GM19240 (cell line): Measurements from ENCODE around the gene KRTAP10-2.
"Not testable (repeated sequence)": the region's sequence is repeated elsewhere in the genome, so short reads cannot be mapped to it uniquely, and the experiment has no call there.

Experiments
- DNase-seq: peaks from one replicate; pipeline ENCODE4 v3.0.0; 2011; ENCODE audit warnings: low spot score; ENCODE audit not compliant: insufficient read length

Gene KRTAP10-2

DNA sequence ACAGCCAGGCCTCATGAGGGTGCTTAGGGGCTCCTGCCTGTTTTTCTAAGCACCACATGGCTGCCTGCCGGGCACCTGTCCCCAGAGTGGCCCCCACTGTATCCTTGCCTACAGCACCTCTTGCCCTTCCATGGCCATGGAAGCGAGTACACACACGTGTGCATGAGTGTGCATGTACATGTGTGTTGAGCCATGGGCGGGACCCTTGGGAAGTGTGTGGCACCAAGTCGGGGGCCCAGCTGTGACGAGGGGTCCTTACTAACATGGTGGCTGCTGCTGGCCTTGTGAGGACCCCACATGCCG lies 37.1 kb downstream of the KRTAP10-2 start:
- no peak for DNase-seq

DNA sequence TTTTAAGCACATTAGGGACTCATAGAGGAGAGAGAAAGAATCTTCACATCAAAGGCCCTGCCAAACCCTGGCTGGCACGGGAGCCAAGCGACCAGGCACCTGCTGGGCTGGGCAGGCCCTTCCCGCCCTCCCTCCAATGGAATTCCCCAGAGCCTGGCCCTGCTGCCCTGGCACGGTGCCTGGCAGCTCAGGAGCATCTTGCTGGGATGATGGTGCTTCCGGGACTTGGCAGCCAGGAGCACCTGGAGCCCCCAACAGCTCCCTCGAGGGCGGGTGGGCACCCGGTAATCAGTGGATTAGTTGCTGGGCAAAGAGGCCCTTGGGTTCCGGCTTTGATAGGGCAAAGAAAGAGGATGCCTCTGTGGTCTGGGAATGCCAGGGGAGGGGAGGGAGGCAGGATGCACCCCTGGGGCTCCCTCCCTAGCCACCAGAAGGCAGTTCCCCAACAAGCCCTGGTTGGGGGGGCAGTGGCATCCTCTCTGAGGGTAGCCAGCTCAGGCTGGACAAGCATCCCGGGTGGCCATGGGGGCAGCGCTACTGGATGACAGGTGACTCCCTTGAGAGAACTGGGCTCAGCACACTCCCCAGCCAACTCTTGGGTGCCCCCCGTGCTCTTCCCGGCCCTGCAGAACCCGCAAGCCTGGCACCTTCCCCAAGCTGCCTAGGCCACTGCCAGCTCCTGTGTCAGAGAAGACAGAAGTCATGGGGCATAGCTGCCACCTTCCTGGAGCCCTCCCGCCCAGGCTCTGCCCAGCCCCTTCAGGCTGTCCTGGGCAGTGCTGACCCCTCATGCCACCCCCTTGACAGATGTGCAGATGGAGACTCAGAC lies 37.7 kb downstream of the KRTAP10-2 start:
- no peak for DNase-seq

DNA sequence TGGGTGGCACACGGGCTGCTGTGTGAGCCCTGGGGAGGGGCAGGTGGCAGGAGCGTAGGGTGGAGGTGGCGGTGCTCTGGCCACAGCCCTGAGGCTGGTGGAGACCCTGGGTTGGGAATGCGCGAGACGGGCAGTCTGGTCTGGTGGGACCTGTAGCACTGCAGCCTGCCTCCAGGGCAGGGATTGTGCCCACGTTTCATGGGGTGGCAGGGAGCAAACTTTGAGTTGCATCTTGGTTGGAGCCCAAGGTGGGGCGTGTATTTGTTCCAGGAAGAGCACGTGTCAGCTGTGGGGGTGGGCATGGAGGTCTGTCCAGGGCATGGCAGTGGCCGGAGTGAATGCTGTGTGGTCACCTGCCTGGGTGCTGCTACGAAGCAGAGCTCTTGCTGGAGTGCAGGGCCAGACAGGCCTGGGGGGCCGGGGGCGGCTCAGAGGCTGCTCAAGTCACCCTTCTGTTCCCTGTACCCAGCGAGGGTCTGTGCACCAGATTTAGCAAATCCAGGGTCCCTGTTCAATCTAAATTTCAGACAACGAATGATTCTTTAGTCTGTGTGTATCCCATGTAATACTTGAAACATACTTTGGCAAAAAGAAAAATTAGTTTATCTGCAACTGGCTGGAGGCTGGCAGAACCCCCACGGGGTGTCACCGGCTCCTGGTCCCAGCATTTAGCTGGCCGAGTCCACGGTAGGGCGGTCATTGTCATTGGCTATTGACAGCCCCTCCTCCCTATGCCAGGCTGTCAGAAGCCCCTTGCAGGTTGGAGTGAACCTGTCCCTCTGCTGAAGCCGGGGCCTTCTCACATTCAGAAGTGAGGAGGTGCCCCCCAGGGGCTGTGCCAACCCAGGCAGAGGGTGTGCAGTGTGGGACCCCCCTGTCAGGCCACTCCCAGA lies 38.6 kb downstream of the KRTAP10-2 start:
- no peak for DNase-seq

DNA sequence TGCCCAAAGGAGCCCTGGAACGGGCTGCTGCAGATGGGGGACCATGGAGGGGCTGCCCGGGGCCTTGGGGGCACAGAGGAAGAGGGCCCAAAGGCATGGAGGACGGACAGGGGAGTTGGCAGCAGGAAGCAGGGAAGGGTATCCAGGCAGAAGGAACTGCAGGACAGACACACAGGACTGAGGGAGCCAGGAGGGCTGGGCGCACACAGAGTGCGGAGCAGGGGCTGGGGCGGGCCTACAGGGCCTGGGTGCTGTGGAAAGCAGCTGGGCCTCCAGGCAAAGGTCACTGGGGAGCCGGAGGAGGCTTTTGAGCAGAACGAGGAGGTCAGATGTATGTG lies 39.4 kb downstream of the KRTAP10-2 start:
- DNase-seq = no peak

DNA sequence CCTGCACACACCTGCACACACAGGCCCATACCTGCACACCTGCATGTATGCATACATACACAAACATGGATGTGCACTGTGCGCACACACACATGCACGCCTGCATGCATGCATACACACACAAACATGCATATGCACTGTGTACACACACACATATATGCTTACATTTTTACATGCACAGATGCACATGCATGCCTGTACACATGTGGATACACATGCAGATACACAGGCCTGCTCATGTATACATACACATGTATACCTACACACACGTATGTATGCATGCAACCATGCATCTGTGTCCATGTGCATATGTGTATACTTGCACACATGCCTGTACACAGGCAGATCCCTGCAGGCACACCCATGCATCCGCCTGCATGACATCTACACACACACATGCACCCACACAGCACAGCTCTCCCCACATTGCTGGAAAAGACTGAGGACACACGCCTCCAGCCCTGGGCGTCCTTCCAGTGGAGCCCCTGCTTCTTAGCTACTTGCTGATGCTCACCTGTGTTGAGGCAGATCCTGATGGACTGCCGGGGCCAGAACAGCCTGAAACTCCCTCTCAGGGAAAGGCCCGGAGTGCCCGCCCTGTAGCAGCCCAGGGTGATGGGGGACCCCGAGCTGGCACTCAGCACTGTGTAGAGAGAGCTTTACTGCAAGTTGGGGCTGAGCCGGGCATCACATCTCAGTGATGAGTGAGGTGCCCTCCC lies 39.9 kb downstream of the KRTAP10-2 start:
- no peak for DNase-seq

DNA sequence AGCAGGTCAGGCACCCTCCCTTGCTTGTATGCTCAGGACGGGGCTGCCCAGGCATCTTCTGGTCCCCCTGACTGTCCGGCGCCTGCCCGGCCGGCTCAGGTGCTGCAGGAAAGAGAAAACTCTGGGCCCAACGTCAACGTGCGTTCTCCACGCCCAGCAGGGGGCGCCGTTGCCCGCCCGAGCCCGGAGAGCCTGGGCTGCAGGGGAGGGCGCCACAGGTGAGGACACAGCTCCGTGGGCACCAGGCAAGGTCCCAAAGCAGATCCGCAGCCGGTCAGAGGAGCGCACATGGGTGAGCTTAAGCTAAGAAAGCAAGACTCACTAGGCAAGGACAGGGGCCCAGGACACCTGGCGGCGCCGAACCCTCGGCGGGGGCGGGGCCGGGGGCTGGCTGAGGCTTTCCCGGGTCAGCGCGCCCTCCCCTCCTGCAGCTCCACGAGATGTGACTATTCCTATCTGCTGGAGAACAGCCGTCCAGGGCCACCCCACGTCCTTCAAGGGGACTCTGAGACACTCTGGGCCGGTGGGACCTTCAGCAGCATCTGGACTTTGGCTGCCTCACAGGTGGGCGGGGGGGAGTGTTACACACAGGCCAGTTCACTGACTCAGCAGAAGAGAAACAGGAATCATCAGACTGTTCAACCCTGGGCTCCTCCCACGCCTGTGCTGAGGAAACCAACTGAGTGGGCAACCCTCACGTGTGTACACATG lies 40.6 kb downstream of the KRTAP10-2 start:
- DNase-seq = peak; percentile 76

DNA sequence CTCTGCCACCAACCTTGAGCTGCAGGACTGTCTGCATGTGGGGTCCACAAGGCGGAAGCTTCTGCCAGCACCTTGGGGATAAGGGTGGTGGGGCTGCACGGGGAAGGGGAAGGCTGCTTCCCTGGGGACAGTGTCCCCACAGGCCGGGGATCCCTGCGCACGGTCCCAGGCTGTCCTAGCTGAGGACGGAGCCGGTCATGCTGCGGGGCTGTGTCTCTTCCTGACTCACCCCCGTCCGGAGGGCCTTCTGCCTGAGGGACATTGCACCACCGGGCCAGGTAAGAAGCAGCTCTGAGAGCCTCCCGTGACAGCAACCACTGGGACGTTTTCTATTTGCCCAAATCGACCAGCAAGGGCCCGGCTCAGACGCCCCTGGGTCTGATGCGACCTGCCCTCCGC lies 41.2 kb downstream of the KRTAP10-2 start:
- DNase-seq = no peak

DNA sequence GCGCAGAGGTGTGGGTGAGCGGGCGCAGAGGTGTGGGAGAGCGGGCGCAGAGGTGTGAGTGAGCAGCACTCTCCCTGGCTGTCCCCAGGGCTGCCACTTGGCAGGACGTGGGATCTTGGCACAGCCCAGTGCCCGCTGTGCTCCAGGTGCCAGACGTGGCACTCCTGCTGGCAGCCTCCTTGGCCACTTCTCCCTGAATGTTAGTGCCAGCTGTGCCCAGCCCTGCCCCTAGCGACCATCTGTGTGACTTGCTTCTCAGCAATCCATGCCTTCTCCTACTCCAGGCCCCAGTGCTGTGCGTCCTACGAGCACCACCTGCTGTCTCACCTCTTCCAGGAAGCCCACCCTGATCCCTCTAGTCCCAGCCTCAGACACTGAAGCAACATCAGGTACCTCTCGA lies 41.8 kb downstream of the KRTAP10-2 start:
- DNase-seq = no peak

DNA sequence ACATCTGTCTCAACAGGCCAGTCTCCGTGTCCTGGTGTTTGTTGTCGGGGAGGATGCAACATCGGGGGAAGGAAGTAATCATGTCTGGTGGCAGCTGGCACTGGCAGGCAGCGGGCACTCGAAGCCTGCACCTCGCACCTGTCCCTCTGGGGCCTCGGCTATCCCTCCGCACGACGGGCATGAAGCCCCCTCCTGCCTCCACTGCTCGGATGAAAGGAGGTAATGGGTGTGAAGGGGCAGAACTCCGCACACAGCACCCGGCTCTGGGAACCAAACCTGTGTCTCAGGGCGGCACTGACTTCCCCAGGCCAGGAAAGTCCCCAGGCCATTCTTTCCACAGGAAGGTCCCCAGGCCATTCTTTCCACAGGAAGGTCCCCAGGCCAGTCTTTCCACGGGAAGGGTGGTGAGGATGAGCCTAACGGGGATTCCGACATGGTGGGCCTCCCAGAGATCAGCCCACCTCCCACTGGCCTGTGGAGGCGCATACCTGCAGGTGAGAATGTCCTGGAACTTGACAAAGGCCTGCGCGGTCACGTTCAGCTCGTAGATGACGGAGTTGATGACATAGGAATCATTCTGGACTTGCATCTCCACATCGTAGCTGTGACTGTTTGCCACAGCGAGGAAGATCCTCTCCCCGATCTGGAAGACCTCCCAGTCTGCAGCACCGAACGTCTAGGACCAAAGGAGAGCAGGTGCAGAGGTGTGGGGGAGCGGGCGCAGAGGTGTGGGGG lies 42.4 kb downstream of the KRTAP10-2 start:
- no peak for DNase-seq

DNA sequence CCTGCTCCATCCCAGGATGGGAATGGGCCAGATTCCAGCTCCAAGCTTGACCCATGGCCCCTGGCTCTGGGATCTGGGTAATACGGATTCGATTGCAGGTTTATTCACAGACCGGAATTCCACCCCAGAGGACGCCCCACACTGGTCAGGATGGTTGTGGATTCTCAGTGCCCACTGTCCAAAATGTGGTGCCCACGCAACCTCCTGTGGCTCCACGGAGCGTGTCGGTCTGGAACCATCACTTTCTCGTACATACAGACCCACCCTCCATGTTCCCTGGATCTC lies 42.9 kb downstream of the KRTAP10-2 start:
- DNase-seq = no peak

DNA sequence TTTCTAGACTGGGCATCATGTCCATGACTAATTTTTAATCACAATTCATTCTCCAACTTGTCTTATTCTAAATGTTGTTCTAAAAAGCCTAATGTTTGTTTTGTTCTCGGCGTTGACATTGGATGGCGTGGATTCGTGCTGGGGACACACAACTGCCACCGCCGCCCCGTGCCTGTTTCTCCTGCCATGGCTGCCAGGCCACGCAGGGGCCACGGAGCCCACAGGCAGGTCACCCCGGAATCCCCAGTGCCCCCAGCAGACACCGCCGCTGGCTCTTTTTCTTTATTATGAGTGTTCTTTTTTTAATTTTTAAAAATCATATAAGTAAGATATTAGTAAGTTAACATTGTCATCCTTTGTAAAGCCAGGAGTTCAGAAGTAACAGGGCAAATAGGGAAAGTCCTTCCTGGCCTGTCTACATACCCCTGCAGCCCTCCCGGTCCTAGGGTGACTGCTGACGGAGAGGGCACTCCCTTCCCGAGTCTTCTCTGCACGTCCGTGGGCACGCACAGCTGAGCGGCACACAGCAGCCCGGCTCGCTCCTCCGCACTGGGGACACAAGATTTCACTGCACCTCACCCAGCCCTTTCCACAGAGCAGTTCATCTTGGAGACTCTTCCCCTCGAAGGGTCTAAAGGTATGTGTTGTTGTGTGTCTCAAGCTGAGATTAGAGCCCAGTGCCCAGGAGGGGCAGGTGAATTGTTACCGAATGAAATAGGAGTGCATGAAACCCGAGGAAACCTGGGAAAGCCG lies 43.5 kb downstream of the KRTAP10-2 start:
- no peak for DNase-seq

DNA sequence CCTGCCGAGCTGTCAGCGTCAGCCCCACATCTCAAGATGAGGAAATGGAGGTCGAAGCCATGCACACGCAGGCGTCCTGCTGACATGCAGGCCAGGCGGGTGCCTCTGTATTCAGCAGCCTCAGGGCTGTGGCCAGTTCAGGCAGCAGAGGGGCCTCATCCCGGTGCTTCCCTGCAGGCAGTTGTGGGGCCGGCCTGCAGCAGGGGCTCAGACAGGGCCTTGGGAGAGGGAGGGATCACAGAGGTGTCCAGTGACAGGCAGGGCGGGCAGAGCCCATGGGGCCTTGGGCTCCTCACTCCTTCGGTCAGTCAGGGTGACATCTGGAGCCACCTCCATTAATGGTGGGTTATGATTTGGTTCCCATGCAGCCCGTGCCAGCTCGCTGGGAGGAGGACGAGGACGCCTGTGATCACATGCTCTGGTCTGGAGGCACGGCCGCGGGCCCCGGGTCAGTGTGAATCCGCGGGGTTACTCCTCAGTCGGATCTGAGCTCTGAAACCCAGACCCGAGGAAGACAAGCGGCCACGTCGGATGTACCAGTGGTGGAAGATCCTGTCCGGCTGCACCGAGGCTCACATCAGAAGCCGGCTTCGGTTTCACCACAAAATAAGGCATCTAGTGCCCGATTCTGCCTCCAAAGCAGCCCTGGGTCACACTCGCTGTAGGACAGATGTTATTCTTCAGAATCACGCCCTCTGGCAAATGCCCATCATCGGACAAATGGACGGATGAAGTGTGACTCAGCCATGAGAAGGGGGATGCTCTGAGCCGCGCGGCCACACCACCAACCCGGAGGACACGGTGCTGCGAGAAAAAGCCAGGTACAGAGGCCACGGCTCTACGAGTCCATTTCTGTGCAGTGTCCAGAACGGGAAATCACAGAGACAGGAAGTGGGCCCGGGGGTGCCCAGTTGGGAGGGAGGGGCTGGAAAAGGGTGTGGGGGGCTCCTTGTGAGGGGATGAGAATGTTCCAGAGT lies 44.7 kb downstream of the KRTAP10-2 start:
- no peak for DNase-seq

DNA sequence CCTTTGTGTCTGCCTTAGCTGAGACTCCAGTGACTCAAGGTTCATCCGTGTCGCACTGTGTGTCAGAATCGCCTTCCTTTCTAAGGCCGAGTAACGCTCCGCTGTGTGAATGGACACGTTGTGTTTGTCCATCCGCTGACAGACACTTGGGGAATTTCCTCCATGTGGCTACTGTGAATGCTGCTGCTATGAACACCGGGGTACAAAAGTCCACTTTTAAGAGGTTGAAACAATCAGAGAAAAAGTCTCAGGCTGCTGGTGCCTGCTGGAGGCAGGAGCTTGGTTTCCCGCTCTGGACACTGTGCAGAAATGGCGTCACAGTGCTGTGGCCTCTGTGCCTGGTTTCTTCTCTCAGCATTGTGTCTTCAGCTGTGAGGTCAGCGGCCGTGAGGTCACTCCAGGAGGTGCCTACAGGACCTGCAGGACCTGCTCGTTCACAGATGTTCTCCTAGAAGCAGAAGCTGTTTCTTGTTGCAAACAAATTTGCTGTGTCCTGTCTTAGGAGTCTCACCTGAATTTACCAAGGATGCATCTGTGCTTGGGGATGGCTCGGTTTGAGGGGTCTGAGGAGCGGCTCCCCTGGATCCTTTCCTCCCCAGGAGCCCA lies 45.5 kb downstream of the KRTAP10-2 start:
- no peak for DNase-seq

DNA sequence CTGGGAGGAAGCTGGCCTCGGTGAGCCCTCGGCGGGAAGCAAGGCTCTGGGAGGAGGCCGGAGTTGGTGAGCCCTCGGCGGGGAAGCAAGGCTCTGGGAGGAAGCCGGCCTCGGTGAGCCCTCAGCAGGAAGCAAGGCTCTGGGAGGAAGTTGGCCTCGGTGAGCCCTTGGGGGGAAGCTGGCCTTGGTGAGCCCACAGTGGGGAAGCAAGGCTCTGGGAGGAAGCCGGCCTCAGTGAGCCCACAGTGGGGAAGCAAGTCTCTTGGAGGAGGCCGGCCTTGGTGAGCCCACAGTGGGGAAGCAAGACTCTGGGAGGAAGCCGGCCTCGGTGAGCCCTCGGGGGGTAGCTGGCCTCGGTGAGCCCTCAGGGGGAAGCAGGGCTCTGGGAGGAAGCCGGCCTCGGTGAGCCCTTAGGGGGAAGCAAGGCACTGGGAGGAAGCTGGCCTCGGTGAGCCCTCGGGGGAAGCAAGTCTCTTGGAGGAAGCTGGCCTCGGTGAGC lies 47.4 kb downstream of the KRTAP10-2 start:
- DNase-seq = no peak

DNA sequence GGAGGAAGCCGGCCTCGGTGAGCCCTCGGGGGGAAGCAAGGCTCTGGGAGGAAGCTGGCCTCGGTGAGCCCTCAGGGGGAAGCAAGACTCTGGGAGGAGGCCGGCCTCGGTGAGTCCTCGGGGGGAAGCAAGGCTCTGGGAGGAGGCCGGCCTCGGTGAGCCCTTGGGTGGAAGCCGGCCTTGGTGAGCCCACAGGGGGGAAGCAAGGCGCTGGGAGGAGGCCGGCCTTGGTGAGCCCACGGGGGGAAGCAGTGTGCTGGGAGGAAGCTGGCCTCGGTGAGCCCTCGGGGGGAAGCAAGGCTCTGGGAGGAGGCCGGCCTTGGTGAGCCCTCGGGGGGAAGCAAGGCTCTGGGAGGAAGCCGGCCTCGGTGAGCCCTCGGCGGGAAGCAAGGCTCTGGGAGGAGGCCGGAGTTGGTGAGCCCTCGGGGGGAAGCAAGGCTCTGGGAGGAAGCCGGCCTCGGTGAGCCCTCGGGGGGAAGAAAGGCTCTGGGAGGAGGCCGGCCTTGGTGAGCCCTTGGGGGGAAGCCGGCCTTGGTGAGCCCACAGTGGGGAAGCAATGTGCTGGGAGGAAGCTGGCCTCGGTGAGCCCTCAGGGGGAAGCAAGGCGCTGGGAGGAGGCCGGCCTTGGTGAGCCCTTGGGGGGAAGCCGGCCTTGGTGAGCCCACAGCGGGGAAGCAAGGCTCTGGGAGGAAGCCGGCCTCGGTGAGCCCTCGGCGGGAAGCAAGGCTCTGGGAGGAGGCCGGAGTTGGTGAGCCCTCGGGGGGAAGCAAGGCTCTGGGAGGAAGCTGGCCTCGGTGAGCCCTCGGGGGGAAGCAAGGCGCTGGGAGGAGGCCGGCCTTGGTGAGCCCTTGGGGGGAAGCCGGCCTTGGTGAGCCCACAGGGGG lies 48.1 kb downstream of the KRTAP10-2 start:
- not testable (repeated sequence) for DNase-seq

DNA sequence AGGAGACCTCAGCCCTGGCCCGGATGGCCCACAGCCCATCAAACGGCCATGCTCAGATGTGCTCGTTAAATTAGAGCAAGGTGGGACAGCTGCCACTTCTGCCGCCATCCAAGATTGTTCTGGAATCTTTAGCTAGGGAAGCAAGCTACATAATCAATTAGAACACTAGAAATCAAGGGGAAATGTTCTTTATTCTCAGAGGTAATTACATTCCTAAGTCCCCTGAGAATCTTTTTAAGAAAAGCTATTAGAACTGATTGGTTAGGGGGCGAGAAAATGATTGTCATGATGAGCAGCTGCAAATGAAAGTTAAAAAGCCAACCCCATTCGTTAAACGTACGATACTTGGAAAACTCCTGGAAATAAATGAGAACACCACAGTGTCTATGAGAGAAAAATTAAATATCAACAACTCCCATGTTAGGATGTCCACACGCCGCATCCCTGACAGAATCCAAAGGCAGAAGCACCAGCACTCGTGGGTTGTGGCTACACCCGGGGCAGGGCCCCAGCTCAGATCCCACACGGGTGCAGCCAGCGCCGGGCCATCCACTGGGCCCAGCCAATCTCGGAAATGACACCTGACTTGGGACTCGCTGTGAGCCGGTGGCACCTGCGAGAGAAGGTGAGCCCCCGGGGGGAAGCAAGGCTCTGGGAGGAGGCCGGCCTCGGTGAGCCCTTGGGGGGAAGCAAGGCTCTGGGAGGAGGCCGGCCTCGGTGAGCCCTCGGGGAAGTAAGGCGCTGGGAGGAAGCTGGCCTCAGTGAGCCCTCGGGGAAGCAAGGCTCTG lies 48.9 kb downstream of the KRTAP10-2 start:
- no peak for DNase-seq
